GM18951 (cell line): ENCODE data around the gene ARPC5.
A peak's percentile ranks its signal among the peaks of the same experiment; 100 is the strongest.
"Not testable (repeated sequence)": the region's sequence is repeated elsewhere in the genome, so short reads cannot be mapped to it uniquely, and the experiment has no call there.

ENCODE experiments used
- POLR2A ChIP-seq: IDR thresholded peaks from 4 replicates; pipeline ENCODE4 v1.6.1; 2011; ENCODE audit warnings: mild to moderate bottlenecking; ENCODE audit not compliant: insufficient read length, insufficient read depth; ENCODE audit errors: extremely low read depth
- in situ Hi-C: fragments of 300-500 bp; cut with MboI; formaldehyde crosslinking; loops from one replicate; pipeline ENCODE4 v1.12.0; 2022; ENCODE audit warnings: low sequenced_read_pairs, mixed read lengths, inconsistent platforms; ENCODE audit not compliant: unreplicated experiment

ARPC5 gene

DNA sequence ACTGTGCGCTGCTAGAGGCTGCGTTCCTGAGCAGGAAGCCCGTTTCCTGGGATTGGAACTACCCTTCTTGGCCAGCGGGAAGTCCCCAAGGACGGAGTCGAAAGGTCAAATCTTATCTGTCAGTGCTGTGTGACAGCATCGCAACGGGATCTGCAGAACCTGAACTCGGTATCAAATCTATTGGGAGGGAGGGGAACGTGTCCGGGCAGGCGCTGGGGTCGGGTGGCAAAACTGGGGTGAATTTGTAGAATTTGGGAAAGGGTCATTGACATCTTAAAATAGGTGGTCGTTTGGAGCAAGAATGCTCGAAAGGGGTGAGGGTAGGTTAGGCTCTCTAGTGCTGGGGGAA, 725 bp upstream of the ARPC5 start:
- in situ Hi-C loops = no loop called here

GRCh38 chr1:183635099-183635605, 431 bp downstream of the ARPC5 start:
- TF ChIP-seq POLR2A = no peak
- in situ Hi-C loops = no loop called here

More for the DNA sequence above, 725 bp upstream of the ARPC5 start:
- no peak for TF ChIP-seq POLR2A

DNA sequence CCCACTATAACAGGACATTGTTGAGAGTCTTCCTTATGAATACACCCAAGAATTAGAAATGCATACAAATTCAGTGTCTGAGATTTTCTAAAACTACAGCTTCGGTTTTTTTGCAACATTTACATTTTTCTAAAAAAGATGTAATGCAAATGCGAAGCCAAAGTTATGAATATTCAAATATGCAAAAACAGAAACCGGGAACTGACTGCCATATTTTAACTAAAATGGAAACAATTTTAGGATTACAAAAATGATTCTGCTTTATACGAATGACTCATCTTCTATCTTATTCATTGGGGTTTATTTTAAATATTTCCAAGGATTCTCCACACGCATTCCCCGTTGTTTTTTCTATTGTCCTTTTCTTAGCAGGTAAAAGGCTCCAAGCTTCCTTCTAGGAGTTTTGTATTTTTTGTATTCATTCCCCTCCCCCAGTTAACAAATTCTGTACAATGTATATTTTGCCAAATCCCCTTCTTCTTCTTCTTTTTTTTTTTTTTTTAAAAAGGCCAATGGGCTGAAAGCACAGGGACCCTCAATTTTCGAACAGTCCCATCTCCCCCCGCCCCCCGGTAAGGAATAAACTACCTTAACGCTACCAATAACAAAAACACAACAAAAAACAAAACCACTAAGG, 1.0 kb downstream of the ARPC5 start:
- TF ChIP-seq POLR2A = no peak
- in situ Hi-C loops = no loop called here

GRCh38 chr1:183633676-183634343, 1.8 kb downstream of the ARPC5 start:
- in situ Hi-C loops = no loop called here
- peak; percentile 38 for TF ChIP-seq POLR2A

- no peak for TF ChIP-seq POLR2A
- in situ Hi-C loops = no loop called here
Measured at GRCh38 chr1:183632964-183633363, 2.6 kb downstream of the ARPC5 start.

- no peak for TF ChIP-seq POLR2A
- in situ Hi-C loops = no loop called here
Measured at GRCh38 chr1:183632114-183632513, 3.5 kb downstream of the ARPC5 start.

GRCh38 chr1:183630748-183631147, 4.8 kb downstream of the ARPC5 start:
- in situ Hi-C loops = no loop called here
- TF ChIP-seq POLR2A = no peak

GRCh38 chr1:183628537-183628936, 7.0 kb downstream of the ARPC5 start:
- no peak for TF ChIP-seq POLR2A
- in situ Hi-C loops = loop anchor here (10.0 kb wide), 2 partner anchors 84 to 164 kb away; no protein-coding TSS in a partner anchor

GRCh38 chr1:183626236-183626635, 9.3 kb downstream of the ARPC5 start:
- in situ Hi-C loops = loop anchor here (10.0 kb wide), 2 partner anchors 81 to 161 kb away; no protein-coding TSS in a partner anchor

GRCh38 chr1:183622884-183623785, 12.4 kb downstream of the ARPC5 start:
- in situ Hi-C loops = loop anchor here (10.0 kb wide), 2 partner anchors 78 to 158 kb away; no protein-coding TSS in a partner anchor

GRCh38 chr1:183622013-183622412, 13.6 kb downstream of the ARPC5 start:
- TF ChIP-seq POLR2A = no peak
- in situ Hi-C loops = loop anchor here (10.0 kb wide), 2 partner anchors 77 to 157 kb away; no protein-coding TSS in a partner anchor

More at GRCh38 chr1:183622884-183623785, 12.4 kb downstream of the ARPC5 start:
- TF ChIP-seq POLR2A = no peak

- in situ Hi-C loops = loop anchor here (10.0 kb wide), 2 partner anchors 76 to 156 kb away; no protein-coding TSS in a partner anchor
- TF ChIP-seq POLR2A = no peak
Measured at GRCh38 chr1:183620311-183620710, 15.3 kb downstream of the ARPC5 start.

DNA sequence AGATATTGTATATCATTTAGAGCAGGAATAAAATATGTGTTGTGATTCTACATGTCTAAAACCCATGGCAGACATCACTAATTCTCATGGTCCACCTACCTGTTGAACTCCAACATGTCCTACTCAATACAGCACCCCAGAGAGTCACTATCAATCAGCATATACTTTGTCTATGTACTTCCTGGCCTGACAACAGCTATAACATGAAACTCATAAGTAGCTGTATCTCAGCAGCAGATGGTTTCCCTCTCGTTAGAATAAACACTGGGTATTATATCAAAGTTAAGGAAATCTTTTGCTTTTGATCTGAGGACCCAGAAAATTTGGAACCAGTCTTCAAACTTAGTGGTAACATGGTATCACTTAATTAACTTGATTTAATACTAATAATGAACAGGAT, 15.8 kb downstream of the ARPC5 start:
- in situ Hi-C loops = loop anchor here (10.0 kb wide), 2 partner anchors 75 to 155 kb away; no protein-coding TSS in a partner anchor
- no peak for TF ChIP-seq POLR2A

- in situ Hi-C loops = not testable (repeated sequence)
Measured at GRCh38 chr1:183618202-183618601, 17.4 kb downstream of the ARPC5 start.

GRCh38 chr1:183612975-183613374, 22.6 kb downstream of the ARPC5 start:
- in situ Hi-C loops = not testable (repeated sequence)
